ENCODE measurements around the gene CD59.

DNA sequence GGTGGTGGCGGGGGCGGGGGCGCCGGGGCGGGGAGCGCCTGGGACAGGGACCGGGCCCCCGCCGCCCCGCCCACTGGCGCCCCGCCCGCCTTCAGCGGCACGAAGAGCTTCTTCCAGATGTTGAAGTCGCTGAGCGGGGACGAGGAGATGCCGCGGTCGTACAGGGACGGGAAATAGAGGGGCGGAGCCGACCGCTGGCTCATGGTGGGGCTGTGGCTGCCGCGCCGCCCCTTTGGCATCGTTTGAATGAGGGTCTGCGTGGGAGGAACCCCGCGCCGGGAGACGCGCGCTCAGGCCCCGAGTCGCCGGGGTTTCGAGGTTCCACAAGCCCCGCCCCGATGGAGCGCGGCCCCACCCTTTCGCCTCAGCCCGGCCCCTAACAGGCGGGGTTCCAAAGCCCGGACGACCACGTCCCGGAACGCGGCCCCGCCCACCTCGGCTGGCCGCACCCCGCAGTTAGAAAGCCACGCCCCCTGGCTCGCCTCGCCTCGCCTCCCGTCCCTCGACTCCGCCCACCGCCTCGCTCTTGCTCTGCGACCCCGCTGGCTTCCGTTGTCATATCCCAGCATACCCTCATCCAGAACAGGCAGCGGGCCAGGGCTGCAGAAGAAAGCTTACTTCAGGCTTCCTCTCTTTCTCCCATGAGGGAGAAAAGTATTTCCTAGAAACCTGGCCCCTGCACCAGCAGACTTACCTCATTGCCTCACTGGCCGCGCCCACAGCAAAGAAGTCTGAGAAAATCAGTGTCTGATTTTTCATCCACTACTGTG is 35.5 kb downstream of the CD59 start, which contains the start of gene C11orf91:
- TF ChIP-seq MXI1 (IDR thresholded peaks at IDR 0.05; ENCODE audit: low read depth, low read length) (peak; percentile 52; the same call in 1 of the 2 replicates), JUND (IDR thresholded peaks at IDR 0.05; ENCODE audit: low read depth, low read length) (no peak), CEBPB (IDR thresholded peaks at IDR 0.05; ENCODE audit: borderline replicate concordance in 1 of 2, low read depth in 2 of 2, low read length in 2 of 2) (no peak), MEF2A (IDR thresholded peaks at IDR 0.05; ENCODE audit: insufficient read depth, low read depth, low read length) (no peak), BHLHE40 (IDR thresholded peaks at IDR 0.05; ENCODE audit: borderline replicate concordance in 1 of 2, low read depth in 2 of 2, low read length in 1 of 2) (no peak; a peak in 1 of 4 replicates)
- TF ChIP-seq, protein P1, sequence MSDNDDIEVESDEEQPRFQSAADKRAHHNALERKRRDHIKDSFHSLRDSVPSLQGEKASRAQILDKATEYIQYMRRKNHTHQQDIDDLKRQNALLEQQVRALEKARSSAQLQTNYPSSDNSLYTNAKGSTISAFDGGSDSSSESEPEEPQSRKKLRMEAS (IDR thresholded peaks at IDR 0.05; ENCODE audit: low read depth, low read length) = no peak
- TF ChIP-seq, protein P2, sequence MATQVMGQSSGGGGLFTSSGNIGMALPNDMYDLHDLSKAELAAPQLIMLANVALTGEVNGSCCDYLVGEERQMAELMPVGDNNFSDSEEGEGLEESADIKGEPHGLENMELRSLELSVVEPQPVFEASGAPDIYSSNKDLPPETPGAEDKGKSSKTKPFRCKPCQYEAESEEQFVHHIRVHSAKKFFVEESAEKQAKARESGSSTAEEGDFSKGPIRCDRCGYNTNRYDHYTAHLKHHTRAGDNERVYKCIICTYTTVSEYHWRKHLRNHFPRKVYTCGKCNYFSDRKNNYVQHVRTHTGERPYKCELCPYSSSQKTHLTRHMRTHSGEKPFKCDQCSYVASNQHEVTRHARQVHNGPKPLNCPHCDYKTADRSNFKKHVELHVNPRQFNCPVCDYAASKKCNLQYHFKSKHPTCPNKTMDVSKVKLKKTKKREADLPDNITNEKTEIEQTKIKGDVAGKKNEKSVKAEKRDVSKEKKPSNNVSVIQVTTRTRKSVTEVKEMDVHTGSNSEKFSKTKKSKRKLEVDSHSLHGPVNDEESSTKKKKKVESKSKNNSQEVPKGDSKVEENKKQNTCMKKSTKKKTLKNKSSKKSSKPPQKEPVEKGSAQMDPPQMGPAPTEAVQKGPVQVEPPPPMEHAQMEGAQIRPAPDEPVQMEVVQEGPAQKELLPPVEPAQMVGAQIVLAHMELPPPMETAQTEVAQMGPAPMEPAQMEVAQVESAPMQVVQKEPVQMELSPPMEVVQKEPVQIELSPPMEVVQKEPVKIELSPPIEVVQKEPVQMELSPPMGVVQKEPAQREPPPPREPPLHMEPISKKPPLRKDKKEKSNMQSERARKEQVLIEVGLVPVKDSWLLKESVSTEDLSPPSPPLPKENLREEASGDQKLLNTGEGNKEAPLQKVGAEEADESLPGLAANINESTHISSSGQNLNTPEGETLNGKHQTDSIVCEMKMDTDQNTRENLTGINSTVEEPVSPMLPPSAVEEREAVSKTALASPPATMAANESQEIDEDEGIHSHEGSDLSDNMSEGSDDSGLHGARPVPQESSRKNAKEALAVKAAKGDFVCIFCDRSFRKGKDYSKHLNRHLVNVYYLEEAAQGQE (IDR thresholded peaks at IDR 0.05; ENCODE audit: low read depth, low read length) = no peak
- TF ChIP-seq, protein P3, sequence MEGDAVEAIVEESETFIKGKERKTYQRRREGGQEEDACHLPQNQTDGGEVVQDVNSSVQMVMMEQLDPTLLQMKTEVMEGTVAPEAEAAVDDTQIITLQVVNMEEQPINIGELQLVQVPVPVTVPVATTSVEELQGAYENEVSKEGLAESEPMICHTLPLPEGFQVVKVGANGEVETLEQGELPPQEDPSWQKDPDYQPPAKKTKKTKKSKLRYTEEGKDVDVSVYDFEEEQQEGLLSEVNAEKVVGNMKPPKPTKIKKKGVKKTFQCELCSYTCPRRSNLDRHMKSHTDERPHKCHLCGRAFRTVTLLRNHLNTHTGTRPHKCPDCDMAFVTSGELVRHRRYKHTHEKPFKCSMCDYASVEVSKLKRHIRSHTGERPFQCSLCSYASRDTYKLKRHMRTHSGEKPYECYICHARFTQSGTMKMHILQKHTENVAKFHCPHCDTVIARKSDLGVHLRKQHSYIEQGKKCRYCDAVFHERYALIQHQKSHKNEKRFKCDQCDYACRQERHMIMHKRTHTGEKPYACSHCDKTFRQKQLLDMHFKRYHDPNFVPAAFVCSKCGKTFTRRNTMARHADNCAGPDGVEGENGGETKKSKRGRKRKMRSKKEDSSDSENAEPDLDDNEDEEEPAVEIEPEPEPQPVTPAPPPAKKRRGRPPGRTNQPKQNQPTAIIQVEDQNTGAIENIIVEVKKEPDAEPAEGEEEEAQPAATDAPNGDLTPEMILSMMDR (IDR thresholded peaks at IDR 0.05 in 2 of 3, conservative IDR thresholded peaks at IDR 0.05 in 1 of 3; ENCODE audit: control insufficient read depth in 2 of 3, extremely low read depth in 1 of 3, insufficient read depth in 1 of 3, low read depth in 3 of 3, low read length in 3 of 3) = no peak
